OCI-LY7 (cell line): ENCODE measurements around the gene NLGN4X. TPM values are rescaled to one million over a fixed set of nuclear protein-coding genes. Genes with fewer than 3 reads are reported as not detected.

Source experiments
- BruUV-seq: library from RNA; stranded (reverse); fragments of 400-500 nt; replicated peaks from 2 replicates; lab custom pipeline; 2021; lab: Mats Ljungman, UMichigan
- CTCF ChIA-PET: fragments of 300-600 bp; sonication (Branson Sonifier 250); formaldehyde crosslinking; loops from one replicate; lab custom pipeline; 2022; ENCODE audit warnings: antibody characterized with exemption; ENCODE audit not compliant: unreplicated experiment; lab: Charles Lee
- POLR2A ChIA-PET: fragments of 300-600 bp; sonication (Branson Sonifier 250); formaldehyde crosslinking; loops from one replicate; lab custom pipeline; 2022; ENCODE audit warnings: antibody characterized with exemption; lab: Charles Lee
- DNase-seq: peaks from one replicate; pipeline ENCODE4 v3.0.0-alpha.2; 2015; ENCODE audit warnings: low spot score
- H2AFZ ChIP-seq: fragments of 200-600 bp; sonication (generic), shearing (Covaris generic); 2 replicates; pipeline ENCODE4 v1.6.1; 2014; ENCODE audit warnings: mild to moderate bottlenecking, antibody characterized with exemption, low read length, moderate library complexity
- H3K27ac ChIP-seq: fragments of 200-600 bp; sonication (generic); 2 replicates; pipeline ENCODE4 v1.5.1; 2014; ENCODE audit warnings: mixed run types, low read depth, mild to moderate bottlenecking, moderate library complexity, low read length, inconsistent platforms; ENCODE audit not compliant: poor library complexity, severe bottlenecking
- H3K36me3 ChIP-seq: fragments of 200-600 bp; sonication (generic); 2 replicates; pipeline ENCODE4 v1.6.1; 2014; ENCODE audit warnings: mild to moderate bottlenecking, antibody characterized with exemption, low read length, moderate library complexity, mixed read lengths; ENCODE audit not compliant: insufficient read depth
- H3K4me1 ChIP-seq: fragments of 200-600 bp; sonication (generic); 2 replicates; pipeline ENCODE4 v1.5.1; 2014; ENCODE audit warnings: mild to moderate bottlenecking, low read length; ENCODE audit not compliant: insufficient read depth, poor library complexity, severe bottlenecking
- H3K4me2 ChIP-seq: fragments of 200-600 bp; sonication (generic); 2 replicates; pipeline ENCODE4 v1.6.1; 2014; ENCODE audit warnings: mild to moderate bottlenecking, low read length
- H3K4me3 ChIP-seq: fragments of 200-600 bp; sonication (generic); 2 replicates; pipeline ENCODE4 v1.5.1; 2014; ENCODE audit warnings: mild to moderate bottlenecking, low read depth, low read length; ENCODE audit not compliant: poor library complexity, severe bottlenecking
- H3K79me2 ChIP-seq: fragments of 200-600 bp; sonication (generic); 2 replicates; pipeline ENCODE4 v1.6.1; 2016; ENCODE audit warnings: low read depth, mild to moderate bottlenecking, low read length, moderate library complexity, mixed read lengths; ENCODE audit not compliant: insufficient read depth
- H3K9me2 ChIP-seq: fragments of 200-600 bp; sonication (generic); 2 replicates; pipeline ENCODE4 v1.6.1; 2016; ENCODE audit warnings: mild to moderate bottlenecking, low read length, mixed read lengths; ENCODE audit not compliant: insufficient read depth
- H3K9me3 ChIP-seq: fragments of 200-600 bp; sonication (generic); 2 replicates; pipeline ENCODE4 v1.6.1; 2014; ENCODE audit warnings: mild to moderate bottlenecking, mixed run types, low read length, mixed read lengths
- H4K20me1 ChIP-seq: fragments of 200-600 bp; sonication (generic); 2 replicates; pipeline ENCODE4 v1.6.1; 2014; ENCODE audit warnings: mild to moderate bottlenecking, antibody characterized with exemption, low read length, moderate library complexity, mixed read lengths; ENCODE audit not compliant: insufficient read depth
- EZH2phosphoT487 ChIP-seq: fragments of 200-600 bp; sonication (generic); IDR thresholded peaks from 2 replicates; pipeline ENCODE4 v1.6.1; 2018; ENCODE audit warnings: low read depth, borderline replicate concordance, mild to moderate bottlenecking, mixed run types, antibody characterized with exemption, low read length, moderate library complexity, mixed read lengths
- intact Hi-C: fragments of 100-400 bp; cut with micrococcal nuclease; formaldehyde crosslinking; loops from one replicate; pipeline ENCODE4 v1.10.0; 2022; ENCODE audit not compliant: unreplicated experiment
- total RNA-seq, 2 experiments: library from RNA; depleted of rRNA in 1 of 2; stranded (reverse); fragments of >200 nt in 1 of 2; shearing (Covaris generic) in 1 of 2; gene quantifications; 2 replicates each; pipeline ENCODE4 v1.2.3, GENCODE V29; 2014 to 2022
- TF ChIP-seq, protein P1 (sequence below): fragments of 200-600 bp; sonication (generic); conservative IDR thresholded peaks from 2 replicates; pipeline ENCODE4 v1.5.1; 2014; ENCODE audit warnings: mild to moderate bottlenecking, antibody characterized with exemption, low read length, moderate library complexity, mixed read lengths

Gene NLGN4X
- total RNA-seq, 2 experiments from 2014 or later = 0.55 TPM; not detected in 1

GRCh38 chrX:6257025-6257424 lies 28.4 kb upstream of the NLGN4X start:
- H3K4me1 ChIP-seq = no peaks in the 10 kb centered on the region
- no TSS peak for BruUV-seq
- POLR2A ChIA-PET = no interaction called here
- no peak overlapping the region for H3K4me3 ChIP-seq
- no peaks in the 10 kb centered on the region for H3K9me3 ChIP-seq
- intact Hi-C loops = no loop called here
- no peak for DNase-seq
- H3K27ac ChIP-seq = no peak overlapping the region
- CTCF ChIA-PET = no interaction called here
- H3K36me3 ChIP-seq = no peaks in the 10 kb centered on the region
- H3K9me2 ChIP-seq = no peaks in the 10 kb centered on the region
- no peak overlapping the region for H3K4me2 ChIP-seq
- no peaks in the 10 kb centered on the region for H3K79me2 ChIP-seq
- H2AFZ ChIP-seq = no peak overlapping the region
- no peak for TF ChIP-seq EZH2phosphoT487
- TF ChIP-seq, protein P1, sequence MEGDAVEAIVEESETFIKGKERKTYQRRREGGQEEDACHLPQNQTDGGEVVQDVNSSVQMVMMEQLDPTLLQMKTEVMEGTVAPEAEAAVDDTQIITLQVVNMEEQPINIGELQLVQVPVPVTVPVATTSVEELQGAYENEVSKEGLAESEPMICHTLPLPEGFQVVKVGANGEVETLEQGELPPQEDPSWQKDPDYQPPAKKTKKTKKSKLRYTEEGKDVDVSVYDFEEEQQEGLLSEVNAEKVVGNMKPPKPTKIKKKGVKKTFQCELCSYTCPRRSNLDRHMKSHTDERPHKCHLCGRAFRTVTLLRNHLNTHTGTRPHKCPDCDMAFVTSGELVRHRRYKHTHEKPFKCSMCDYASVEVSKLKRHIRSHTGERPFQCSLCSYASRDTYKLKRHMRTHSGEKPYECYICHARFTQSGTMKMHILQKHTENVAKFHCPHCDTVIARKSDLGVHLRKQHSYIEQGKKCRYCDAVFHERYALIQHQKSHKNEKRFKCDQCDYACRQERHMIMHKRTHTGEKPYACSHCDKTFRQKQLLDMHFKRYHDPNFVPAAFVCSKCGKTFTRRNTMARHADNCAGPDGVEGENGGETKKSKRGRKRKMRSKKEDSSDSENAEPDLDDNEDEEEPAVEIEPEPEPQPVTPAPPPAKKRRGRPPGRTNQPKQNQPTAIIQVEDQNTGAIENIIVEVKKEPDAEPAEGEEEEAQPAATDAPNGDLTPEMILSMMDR = no peak
- no peaks in the 10 kb centered on the region for H4K20me1 ChIP-seq

- BruUV-seq = no TSS peak
These were observed 16.0 kb upstream of the NLGN4X start for GRCh38 chrX:6244666-6245065.

GRCh38 chrX:6238576-6238975 lies 9.9 kb upstream of the NLGN4X start:
- ChIA-PET CTCF (no interaction called here), POLR2A (no interaction called here)
- Histone ChIP-seq H3K4me1 (no peaks in the 10 kb centered on the region), H2AFZ (no peak overlapping the region), H3K27ac (no peak overlapping the region), H3K79me2 (no peaks in the 10 kb centered on the region), H4K20me1 (no peaks in the 10 kb centered on the region), H3K36me3 (no peaks in the 10 kb centered on the region), H3K4me2 (no peak overlapping the region), H3K4me3 (no peak overlapping the region), H3K9me3 (no peaks in the 10 kb centered on the region), H3K9me2 (no peaks in the 10 kb centered on the region)
- intact Hi-C loops = no loop called here
- TF ChIP-seq EZH2phosphoT487 = no peak
- TF ChIP-seq, protein P1 = no peak
- BruUV-seq = no TSS peak
- DNase-seq = no peak

More at GRCh38 chrX:6244666-6245065, 16.0 kb upstream of the NLGN4X start:
- H3K4me3 ChIP-seq = no peak overlapping the region
- no peak for DNase-seq
- H3K27ac ChIP-seq = no peak overlapping the region
- no peaks in the 10 kb centered on the region for H3K36me3 ChIP-seq
- no peaks in the 10 kb centered on the region for H3K79me2 ChIP-seq
- ChIA-PET CTCF (no interaction called here), POLR2A (no interaction called here)
- no peak overlapping the region for H3K4me2 ChIP-seq
- no peaks in the 10 kb centered on the region for H3K9me2 ChIP-seq
- H2AFZ ChIP-seq = no peak overlapping the region
- no peaks in the 10 kb centered on the region for H3K4me1 ChIP-seq
- TF ChIP-seq, protein P1 = no peak
- no peak for TF ChIP-seq EZH2phosphoT487
- no peaks in the 10 kb centered on the region for H4K20me1 ChIP-seq
- intact Hi-C loops = no loop called here
- H3K9me3 ChIP-seq = no peaks in the 10 kb centered on the region
